HG03060 (cell line): ENCODE measurements around the gene MSL2.
"Not testable (repeated sequence)": the region's sequence is repeated elsewhere in the genome, so short reads cannot be mapped to it uniquely, and the experiment has no call there.

Source experiments
- ATAC-seq: cut with Tn5 transposase; IDR thresholded peaks from one replicate; pipeline ENCODE4 v1.9.1; 2021; ENCODE audit warnings: low read depth, moderate number of reproducible peaks; ENCODE audit not compliant: unreplicated experiment

Gene MSL2

DNA sequence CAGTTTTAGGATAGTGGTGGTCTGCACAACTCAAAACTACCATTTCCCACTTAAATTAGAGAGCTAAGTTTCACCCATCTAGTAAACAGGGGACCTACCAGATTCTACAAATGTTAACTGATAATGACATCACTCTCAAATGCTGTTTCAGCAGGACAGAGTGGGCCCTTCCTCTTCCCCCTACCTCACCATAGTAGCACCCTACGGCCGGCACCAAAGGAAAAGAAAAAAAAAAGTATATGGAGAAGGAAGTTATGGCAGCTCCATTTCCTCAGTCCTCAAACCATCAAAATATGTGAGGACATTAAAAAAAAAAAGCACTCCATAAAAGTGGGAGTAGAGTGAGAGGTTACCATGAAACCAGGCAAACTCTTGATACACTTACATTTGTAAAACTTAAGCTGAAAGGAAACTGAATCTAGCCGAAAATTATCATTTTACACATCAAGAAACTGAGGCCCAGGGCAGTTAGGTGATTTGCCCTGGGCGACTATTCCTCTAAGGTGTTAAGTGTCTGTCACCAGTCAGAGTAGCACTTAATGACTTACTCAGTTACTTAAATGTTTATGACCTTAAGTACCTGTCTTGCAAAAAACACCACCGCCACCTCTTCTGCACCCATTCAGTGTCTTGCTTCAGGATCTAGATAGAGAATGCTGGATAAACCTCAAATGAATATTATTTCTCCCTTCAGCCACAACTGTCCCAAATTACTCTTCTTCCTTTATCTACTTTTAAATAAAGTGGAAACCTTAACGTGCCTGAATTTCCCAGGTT, 2.7 kb downstream of the MSL2 start:
- no peak for ATAC-seq

GRCh38 chr3:136192831-136193230, 3.3 kb downstream of the MSL2 start:
- no peak for ATAC-seq

GRCh38 chr3:136192195-136192594, 3.9 kb downstream of the MSL2 start:
- ATAC-seq, result not testable (repeated sequence)

- no peak for ATAC-seq
Observed at GRCh38 chr3:136189859-136190617, 6.1 kb downstream of the MSL2 start.

DNA sequence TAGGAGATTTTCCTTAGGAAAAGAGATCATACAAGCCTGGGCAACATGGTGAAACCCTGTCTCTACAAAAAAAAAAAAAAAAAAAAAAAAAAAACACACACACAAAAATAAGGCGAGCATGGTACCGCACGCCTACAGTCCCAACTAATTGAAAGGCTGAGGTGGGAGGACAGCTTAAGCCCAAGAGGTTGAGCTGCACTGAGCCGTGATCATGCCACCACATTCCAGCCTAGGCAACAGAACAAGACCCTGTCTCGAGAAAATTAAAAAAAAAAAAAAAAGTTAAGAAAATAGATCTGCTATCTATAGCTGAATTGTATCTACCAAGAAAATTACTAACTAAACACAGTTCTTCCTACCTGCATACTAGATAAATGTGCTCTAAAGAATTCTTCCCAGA, 7.1 kb downstream of the MSL2 start:
- no peak for ATAC-seq

DNA sequence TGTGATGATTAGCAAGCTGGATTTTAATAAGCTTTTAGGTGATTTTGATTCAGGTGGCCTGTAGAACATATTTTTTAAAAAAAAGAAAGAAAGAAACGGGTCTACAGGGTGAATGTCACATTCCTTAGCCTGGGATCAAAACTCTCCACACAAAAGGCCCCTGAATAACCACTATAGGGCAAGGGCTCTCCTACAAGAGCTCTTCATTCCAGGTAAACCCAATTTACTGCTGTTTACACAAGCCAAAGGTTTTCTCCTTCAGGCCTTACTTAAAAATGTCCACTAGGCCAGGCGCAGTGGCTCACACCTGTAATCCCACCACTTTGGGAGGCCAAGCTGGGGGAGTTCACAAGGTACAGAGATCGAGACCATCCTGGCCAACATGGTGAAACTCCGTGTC, 8.3 kb downstream of the MSL2 start:
- ATAC-seq, result no peak

- ATAC-seq, result no peak
Observed at GRCh38 chr3:136186846-136187245, 9.3 kb downstream of the MSL2 start.

DNA sequence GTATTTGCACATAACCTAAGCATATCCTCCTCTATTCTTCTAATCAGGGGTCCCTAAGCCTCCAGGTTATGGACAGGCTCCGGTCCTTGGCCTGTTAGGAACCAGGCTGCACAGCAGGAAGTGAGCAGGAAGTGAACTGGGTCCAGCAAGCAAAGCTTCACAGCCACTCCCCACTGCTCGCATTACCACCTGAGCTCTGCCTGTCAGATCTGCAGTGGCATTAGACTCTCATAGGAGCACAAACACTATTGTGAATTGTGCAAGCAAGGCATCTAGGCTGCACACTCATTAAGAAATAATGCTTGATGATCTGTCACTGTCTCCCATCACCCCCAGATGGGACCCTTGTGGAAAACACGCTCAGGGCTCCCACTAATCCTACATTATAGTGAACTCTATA, 9.8 kb downstream of the MSL2 start:
- ATAC-seq, result no peak

DNA sequence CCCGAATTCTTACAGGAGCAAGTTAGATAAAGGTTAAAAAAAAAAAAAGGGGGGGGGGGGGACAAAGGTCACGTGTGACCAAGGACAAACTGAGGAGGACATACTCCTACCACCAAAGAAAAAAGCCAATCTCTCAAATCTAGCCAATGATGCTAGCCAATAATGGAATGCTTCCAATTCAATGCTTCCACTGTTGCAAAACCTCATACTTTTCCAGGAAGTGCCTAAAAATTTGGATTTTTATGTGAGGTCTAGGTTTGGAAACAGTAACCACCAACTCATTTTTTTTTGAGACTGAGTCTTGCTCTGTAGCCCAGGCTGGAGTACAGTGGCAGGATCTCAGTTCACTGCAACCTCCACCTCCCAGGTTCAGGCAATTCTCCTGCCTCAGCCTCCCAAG, 11.4 kb downstream of the MSL2 start:
- no peak for ATAC-seq

GRCh38 chr3:136181741-136182140, 14.4 kb downstream of the MSL2 start:
- ATAC-seq, result no peak

GRCh38 chr3:136177876-136178275, 18.3 kb downstream of the MSL2 start:
- no peak for ATAC-seq

GRCh38 chr3:136173939-136174490, 22.1 kb downstream of the MSL2 start:
- no peak for ATAC-seq

GRCh38 chr3:136171097-136171542, 25.0 kb downstream of the MSL2 start:
- ATAC-seq, result no peak

- ATAC-seq, result not testable (repeated sequence)
Observed at GRCh38 chr3:136168236-136168635, 27.9 kb downstream of the MSL2 start.

- ATAC-seq, result no peak
Observed at GRCh38 chr3:136166507-136166906, 29.6 kb downstream of the MSL2 start.

DNA sequence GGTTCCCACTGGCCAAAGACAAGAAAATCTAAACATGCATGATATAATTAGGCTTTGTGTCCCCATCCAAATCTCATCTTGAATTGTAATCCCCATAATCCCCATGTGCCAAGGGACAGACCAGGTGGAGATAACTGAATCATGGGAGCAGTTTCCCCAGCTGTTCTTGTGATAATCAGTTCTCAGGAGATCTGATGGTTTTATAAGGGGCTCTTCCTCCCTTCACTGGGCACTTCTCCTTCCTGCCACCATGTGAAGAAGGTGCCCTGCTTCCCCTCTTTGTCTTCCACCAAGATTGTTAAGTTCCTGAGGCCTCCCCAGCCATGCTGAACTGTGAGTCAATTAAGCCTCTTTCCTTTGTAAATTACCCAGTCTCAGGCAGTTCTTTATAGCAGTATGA, 32.5 kb downstream of the MSL2 start:
- ATAC-seq, result not testable (repeated sequence)

- no peak for ATAC-seq
Observed at GRCh38 chr3:136162322-136162721, 33.8 kb downstream of the MSL2 start.

GRCh38 chr3:136161516-136161915, 34.6 kb downstream of the MSL2 start:
- no peak for ATAC-seq

DNA sequence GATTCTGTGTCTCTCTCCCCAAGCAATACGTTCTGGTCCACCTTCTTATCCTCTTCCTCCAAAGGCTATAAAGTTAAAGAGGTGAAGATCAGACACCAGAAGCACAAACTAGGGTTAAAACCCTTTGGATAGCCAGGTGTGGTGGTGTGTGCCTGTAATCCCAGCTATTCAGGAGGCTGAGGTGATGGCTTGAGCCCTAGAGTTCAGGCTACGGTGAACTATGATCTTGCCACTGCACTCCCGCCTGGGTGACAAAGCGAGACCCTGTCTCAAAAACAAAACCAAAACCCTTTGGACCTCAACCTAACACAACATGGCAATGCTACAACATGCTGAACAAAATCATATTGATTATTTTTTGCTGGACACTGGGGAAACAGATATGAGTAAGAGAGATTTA, 43.2 kb downstream of the MSL2 start:
- no peak for ATAC-seq

DNA sequence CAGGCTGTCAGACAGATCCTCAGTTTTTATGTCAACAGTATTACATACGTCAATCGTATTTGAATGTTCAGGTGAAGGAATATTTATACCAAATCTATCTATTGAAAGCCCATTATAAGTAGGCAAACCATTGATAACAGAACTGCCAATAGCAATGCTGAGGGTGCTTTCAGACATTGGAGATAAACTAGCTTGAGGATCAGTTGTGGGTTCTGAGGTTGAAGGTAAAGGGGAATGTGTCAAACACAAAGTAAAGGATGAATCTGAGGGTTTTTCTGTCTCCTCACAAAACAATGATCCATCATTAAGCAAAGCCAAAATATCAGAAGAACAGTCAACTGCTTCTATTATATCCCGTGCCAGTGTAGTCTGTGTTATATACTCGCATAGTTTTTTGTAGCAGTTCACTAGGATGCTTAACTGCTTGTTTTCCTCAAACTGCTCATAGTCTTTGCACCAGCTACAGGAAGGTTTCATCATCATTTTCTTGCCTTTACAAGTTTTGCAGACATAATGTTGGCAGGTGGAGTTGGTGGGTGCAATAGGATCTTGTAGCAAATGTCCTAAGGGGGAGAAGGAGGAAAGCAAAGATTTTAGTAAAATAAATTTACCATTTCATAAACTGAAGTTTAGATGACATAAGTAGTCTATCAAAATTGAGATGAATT, 43.8 kb downstream of the MSL2 start:
- no peak for ATAC-seq

- no peak for ATAC-seq
Observed at GRCh38 chr3:136151219-136151618, 44.9 kb downstream of the MSL2 start.
